ENCODE measurements around the gene PRIM1. TPM values are rescaled to one million over a fixed set of nuclear protein-coding genes. Genes with fewer than 3 reads are reported as not detected.
A peak's percentile ranks its signal among the peaks of the same experiment; 100 is the strongest.

PRIM1 gene
- total and polyA plus RNA-seq, 2 of the 13 experiments (the other 11 are each of a cell fraction or from before 2014, with no cell fraction given): 30.0 to 47.3 TPM

DNA sequence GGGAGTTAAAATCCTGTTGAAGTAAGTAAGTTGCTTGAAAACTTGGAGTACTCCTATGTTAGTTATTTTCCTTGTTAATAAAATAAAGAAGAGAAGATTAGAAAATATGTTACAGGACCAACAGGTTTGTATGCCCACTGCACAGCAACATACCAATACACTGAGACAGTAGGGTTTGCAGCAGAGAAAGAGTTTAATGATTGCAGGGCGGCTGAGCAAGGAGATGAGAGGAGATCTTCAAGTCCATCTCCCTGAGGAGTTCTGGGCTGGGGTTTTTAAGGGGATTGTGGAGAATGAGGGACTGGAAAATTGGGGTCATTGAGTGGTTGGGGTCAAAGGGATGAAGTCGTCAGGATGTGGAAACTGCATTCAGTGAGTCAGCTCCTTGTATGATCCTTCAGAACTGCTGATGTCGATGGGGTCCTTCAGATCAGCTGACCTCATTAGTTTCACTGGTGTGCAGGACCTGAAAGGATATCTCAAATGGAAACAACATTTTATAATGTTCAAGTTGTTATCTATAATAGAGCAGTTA is 6.7 kb upstream of the PRIM1 start (continued):
- TF ChIP-seq NAIF1 (CRISPR knock-in tag; IDR thresholded peaks at IDR 0.05; ENCODE audit: borderline replicate concordance): peak; percentile 34; the same call in 1 of the 2 replicates
- TF ChIP-seq ZMYM2 (CRISPR knock-in tag; IDR thresholded peaks at IDR 0.05): peak; percentile 83
- 0 out of 2 replicates have a peak, but pooled peaks have one; percentile 7 for TF ChIP-seq ZFP1 (CRISPR knock-in tag; IDR thresholded peaks at IDR 0.05)
- TF ChIP-seq, protein P1, sequence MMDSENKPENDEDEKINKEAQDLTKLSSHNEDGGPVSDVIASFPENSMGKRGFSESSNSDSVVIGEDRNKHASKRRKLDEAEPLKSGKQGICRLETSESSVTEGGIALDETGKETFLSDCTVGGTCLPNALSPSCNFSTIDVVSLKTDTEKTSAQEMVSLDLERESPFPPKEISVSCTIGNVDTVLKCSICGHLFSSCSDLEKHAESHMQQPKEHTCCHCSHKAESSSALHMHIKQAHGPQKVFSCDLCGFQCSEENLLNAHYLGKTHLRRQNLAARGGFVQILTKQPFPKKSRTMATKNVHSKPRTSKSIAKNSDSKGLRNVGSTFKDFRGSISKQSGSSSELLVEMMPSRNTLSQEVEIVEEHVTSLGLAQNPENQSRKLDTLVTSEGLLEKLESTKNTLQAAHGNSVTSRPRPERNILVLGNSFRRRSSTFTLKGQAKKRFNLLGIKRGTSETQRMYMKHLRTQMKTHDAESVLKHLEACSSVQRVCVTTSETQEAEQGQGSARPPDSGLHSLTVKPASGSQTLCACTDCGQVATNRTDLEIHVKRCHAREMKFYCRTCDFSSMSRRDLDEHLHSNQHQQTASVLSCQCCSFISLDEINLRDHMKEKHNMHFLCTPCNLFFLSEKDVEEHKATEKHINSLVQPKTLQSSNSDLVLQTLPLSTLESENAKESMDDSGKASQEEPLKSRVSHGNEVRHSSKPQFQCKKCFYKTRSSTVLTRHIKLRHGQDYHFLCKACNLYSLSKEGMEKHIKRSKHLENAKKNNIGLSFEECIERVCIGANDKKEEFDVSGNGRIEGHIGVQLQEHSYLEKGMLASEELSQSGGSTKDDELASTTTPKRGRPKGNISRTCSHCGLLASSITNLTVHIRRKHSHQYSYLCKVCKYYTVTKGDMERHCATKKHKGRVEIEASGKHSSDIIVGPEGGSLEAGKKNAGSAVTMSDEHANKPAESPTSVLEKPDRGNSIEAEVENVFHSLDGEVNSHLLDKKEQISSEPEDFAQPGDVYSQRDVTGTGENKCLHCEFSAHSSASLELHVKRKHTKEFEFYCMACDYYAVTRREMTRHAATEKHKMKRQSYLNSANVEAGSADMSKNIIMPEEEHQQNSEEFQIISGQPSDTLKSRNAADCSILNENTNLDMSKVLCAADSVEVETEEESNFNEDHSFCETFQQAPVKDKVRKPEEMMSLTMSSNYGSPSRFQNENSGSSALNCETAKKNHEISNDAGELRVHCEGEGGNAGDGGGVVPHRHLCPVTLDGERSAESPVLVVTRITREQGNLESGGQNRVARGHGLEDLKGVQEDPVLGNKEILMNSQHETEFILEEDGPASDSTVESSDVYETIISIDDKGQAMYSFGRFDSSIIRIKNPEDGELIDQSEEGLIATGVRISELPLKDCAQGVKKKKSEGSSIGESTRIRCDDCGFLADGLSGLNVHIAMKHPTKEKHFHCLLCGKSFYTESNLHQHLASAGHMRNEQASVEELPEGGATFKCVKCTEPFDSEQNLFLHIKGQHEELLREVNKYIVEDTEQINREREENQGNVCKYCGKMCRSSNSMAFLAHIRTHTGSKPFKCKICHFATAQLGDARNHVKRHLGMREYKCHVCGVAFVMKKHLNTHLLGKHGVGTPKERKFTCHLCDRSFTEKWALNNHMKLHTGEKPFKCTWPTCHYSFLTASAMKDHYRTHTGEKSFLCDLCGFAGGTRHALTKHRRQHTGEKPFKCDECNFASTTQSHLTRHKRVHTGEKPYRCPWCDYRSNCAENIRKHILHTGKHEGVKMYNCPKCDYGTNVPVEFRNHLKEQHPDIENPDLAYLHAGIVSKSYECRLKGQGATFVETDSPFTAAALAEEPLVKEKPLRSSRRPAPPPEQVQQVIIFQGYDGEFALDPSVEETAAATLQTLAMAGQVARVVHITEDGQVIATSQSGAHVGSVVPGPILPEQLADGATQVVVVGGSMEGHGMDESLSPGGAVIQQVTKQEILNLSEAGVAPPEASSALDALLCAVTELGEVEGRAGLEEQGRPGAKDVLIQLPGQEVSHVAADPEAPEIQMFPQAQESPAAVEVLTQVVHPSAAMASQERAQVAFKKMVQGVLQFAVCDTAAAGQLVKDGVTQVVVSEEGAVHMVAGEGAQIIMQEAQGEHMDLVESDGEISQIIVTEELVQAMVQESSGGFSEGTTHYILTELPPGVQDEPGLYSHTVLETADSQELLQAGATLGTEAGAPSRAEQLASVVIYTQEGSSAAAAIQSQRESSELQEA (CRISPR knock-in tag; IDR thresholded peaks at IDR 0.05; ENCODE audit: not compliant biosample characterization): no peak
- TF ChIP-seq, protein P2, sequence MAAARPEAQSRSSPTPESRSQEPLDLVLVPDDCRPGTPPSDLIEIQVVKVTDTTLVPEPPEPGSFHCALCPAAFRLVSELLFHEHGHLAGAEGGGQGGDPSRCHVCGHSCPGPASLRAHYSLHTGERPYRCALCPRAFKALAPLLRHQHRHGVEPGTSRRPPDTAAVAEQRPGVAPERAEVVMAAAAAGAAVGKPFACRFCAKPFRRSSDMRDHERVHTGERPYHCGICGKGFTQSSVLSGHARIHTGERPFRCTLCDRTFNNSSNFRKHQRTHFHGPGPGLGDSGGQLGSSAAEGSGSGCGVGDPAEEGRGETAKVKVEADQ (CRISPR knock-in tag; IDR thresholded peaks at IDR 0.05; ENCODE audit: borderline replicate concordance): peak; percentile 7; the same call in 1 of the 2 replicates
- TF ChIP-seq, protein P3, sequence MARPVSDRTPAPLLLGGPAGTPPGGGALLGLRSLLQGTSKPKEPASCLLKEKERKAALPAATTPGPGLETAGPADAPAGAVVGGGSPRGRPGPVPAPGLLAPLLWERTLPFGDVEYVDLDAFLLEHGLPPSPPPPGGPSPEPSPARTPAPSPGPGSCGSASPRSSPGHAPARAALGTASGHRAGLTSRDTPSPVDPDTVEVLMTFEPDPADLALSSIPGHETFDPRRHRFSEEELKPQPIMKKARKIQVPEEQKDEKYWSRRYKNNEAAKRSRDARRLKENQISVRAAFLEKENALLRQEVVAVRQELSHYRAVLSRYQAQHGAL (CRISPR knock-in tag; IDR thresholded peaks at IDR 0.05; ENCODE audit: not compliant biosample characterization): no peak
- TF ChIP-seq CEBPG (CRISPR knock-in tag; IDR thresholded peaks at IDR 0.05): no peak
- TF ChIP-seq RORA (CRISPR knock-in tag; IDR thresholded peaks at IDR 0.05): 0 out of 2 replicates have a peak, but pooled peaks have one; percentile 14
- TF ChIP-seq ZFP37 (CRISPR knock-in tag; IDR thresholded peaks at IDR 0.05; ENCODE audit: borderline replicate concordance): no peak
- TF ChIP-seq, protein P4, sequence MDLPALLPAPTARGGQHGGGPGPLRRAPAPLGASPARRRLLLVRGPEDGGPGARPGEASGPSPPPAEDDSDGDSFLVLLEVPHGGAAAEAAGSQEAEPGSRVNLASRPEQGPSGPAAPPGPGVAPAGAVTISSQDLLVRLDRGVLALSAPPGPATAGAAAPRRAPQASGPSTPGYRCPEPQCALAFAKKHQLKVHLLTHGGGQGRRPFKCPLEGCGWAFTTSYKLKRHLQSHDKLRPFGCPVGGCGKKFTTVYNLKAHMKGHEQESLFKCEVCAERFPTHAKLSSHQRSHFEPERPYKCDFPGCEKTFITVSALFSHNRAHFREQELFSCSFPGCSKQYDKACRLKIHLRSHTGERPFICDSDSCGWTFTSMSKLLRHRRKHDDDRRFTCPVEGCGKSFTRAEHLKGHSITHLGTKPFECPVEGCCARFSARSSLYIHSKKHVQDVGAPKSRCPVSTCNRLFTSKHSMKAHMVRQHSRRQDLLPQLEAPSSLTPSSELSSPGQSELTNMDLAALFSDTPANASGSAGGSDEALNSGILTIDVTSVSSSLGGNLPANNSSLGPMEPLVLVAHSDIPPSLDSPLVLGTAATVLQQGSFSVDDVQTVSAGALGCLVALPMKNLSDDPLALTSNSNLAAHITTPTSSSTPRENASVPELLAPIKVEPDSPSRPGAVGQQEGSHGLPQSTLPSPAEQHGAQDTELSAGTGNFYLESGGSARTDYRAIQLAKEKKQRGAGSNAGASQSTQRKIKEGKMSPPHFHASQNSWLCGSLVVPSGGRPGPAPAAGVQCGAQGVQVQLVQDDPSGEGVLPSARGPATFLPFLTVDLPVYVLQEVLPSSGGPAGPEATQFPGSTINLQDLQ (CRISPR knock-in tag; IDR thresholded peaks at IDR 0.05): no peak
- TF ChIP-seq CBX5 (CRISPR knock-in tag; IDR thresholded peaks at IDR 0.05; ENCODE audit: borderline replicate concordance): peak; percentile 70; the same call in 1 of the 2 replicates
- TF ChIP-seq IKZF4 (CRISPR knock-in tag; IDR thresholded peaks at IDR 0.05; ENCODE audit: borderline replicate concordance, low read depth, not compliant biosample characterization): no peak
